HG02840 (cell line): ENCODE measurements around the gene SPAG6.
A peak's percentile ranks its signal among the peaks of the same experiment; 100 is the strongest.

Experiments used
- ATAC-seq: cut with Tn5 transposase; IDR thresholded peaks from one replicate; pipeline ENCODE4 v1.9.1; 2021; ENCODE audit warnings: mild to moderate bottlenecking, moderate library complexity, moderate number of reproducible peaks; ENCODE audit not compliant: unreplicated experiment, low FRiP score

The SPAG6 gene

DNA sequence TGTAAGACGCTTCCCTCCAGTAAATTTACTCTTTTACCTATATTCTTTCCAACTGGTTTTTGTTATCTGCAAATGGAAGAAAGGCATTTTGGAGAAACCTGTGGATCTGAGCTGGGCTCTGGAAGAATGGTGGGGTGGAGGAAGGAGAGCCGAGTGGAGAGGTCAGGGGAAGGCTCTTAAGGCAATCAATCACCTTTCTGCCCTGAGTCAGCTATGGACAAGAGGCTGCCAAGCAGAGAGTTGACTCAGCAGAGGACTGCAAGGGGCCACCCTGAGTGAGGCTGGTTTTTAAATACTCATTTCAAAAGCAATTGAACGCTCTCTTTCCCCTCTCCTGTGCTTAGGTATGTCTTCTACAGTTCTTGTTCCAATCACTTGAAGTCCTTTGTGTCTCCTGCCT is 81.8 kb downstream of the SPAG6 start:
- no peak for ATAC-seq

DNA sequence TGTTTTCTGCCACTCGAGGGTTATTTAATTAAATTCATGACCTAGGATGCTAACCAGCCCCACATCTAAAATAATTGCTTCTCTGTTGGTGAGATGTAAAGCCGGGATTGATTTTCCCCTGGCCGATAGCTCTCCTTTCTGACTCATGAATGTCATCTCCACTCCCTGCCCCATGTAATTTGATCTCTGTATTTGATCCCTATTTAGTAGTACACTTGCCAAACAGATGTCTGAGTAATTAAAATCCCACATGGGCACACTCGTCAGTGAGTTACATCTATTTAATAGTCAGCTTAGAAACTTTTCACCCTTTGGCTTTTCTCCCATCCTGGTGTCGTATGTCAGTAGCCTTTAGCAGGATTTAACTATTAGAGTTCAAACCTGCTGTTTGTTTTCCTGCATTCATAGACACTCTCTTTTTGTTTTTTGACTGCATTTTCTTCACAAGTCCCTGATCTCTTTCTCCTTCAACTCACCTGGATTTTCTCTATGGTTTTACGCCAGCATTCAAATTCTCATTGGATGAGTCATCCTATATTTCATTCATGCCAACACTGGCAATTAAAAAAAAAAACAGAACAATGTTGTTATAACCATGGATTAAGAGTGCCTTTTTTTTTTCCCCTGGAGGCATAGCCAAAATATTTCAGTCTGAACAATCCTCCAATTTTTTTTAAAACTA is 82.7 kb downstream of the SPAG6 start:
- no peak for ATAC-seq

DNA sequence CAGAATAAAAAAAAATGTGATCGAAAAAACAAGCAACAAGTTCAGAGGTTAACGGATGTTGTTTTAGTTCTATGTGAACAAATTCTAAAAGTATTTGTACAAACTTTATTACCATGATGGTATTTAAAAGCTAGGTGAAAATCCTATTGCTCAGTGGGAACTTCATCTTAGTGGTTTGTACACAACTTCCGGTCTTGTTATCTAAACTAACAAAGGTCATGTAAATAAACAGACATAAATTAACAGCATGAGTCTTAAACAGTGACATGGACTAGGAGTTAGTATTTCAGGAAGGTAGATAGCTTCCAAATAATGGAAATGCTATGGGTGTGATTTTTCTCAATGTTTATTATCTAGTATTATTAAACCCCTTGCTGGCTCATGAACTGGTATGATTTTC is 83.8 kb downstream of the SPAG6 start:
- ATAC-seq: no peak

DNA sequence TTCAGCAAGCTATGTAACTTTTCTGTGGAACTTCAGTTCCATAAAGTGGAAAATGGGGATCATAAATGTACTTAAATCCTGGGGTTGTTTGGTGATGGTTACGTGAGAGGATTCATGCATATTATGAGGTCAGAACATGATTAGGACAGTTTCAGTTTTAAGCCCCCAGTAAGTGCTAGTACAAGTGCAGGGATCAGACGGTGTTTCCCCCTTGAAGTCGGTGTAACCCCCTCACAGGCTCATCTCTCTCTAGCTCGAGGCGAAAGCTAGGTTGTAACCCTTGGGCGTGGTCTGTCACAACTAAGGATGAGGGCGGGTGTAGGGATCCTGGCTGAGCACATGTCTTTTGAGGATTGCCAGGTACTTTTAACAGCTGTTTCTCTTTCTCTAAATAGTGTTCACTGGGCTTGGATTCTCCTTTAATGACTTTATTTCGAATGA is 84.7 kb downstream of the SPAG6 start:
- ATAC-seq: no peak

DNA sequence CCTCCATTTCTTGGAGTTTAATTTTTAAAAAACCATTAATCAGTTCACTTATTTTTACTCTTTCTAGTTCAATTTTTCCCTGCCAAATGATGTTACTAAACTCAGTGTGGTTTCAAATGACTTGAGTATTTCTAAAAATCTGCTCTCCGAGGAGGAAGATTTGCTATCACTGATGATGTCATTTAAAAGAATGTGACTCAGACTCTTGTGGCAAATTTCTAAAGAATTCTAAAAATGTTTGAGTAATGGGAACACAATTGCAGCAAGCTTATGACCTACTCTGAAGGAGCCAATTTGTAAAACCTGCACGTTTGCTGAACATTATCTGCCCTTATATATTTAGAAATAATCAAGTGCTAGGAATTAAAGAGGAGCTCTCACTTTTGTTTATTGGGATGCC is 88.6 kb downstream of the SPAG6 start:
- ATAC-seq: no peak

DNA sequence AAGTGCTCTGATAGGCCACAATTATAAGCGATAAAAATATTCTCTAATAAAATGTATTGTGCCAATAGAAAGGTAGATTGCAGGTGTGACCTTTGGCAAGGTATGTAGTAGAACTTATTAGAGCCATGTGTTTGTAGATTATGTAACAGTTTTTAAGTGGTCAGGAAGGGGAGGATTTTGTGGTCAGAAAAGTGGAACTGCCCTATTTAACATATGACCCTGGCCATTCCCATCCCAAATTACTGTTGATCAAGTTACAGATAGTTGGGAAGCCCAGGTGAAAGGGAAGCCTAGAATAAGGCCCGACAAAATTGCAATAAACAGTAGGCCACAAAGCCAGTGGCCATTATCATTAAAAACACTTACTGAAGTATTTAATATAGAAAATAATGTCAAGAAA is 89.2 kb downstream of the SPAG6 start:
- ATAC-seq: no peak

DNA sequence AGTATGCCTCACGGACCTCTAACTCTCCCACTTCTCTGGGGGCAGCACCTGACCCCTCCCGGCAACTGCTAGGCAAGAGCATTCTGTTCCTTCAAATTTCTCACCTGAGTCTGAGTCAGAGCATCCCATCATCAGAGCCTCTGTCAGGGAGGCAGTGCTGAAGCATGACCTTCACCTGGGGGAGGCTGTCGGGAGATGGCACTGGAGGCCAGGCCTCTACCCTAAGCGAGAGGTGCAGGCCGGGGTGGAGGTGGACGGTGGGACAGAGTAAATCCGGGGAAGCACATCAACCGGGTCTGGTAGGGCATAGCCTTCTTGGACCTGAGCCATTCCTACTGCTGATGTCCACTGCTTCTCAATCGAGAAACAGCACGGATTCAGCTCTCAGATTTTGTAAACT is 90.4 kb downstream of the SPAG6 start:
- ATAC-seq: no peak

DNA sequence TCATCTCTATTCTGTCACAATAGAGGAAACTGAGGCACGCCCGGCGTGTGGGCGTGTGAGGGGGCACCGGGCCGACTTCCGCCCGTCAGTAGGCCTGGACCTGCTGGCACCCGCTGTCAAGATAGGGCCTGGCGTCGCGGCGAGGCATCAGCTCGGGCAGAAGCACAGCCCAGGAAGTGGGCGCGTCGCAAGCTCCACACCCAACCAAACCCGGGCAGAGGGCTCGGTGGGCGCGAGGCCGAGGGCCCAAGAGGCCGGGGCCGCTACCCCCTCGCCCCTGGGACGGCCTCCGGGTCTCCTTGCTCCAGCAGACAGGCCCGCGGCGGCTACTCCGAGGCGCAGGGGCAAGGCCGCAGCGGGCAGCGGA is 91.2 kb downstream of the SPAG6 start:
- ATAC-seq: peak; percentile 36

DNA sequence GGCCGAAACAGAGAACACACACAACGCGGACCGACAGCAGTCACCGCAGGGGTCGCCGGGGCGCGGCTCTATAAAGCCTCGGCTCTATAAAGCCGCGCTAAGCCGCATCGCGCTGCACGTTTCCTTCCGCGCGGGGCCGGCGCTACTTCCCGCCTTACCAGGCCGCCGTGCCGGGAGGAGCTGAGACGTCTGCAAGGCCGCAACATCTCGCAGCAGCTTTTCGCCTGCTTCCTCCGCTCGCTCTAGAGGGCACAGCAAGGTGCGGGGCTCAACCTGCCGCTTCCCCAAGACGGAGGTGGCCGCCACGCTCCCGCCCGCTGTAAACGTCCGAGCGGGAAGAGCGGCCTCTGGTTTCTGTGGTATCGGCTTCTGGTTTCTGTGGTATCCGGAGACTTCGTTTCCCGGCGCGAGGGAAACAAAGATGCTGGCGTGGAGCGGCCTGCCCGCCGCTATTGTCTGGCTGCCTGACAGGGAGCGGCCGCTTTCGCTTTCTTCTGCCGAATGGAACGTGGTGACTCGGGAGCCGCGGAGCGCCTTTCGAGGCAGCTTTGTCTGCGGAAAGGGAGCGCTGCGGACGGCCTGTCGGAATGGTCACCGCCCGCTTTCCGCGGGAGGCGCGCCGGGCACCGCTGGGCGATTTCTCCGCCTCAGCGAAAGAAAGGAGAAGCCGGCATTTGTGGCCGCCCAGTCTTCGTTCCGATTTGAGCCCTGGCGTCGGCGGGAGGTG is 91.8 kb downstream of the SPAG6 start:
- peak; percentile 66 for ATAC-seq

DNA sequence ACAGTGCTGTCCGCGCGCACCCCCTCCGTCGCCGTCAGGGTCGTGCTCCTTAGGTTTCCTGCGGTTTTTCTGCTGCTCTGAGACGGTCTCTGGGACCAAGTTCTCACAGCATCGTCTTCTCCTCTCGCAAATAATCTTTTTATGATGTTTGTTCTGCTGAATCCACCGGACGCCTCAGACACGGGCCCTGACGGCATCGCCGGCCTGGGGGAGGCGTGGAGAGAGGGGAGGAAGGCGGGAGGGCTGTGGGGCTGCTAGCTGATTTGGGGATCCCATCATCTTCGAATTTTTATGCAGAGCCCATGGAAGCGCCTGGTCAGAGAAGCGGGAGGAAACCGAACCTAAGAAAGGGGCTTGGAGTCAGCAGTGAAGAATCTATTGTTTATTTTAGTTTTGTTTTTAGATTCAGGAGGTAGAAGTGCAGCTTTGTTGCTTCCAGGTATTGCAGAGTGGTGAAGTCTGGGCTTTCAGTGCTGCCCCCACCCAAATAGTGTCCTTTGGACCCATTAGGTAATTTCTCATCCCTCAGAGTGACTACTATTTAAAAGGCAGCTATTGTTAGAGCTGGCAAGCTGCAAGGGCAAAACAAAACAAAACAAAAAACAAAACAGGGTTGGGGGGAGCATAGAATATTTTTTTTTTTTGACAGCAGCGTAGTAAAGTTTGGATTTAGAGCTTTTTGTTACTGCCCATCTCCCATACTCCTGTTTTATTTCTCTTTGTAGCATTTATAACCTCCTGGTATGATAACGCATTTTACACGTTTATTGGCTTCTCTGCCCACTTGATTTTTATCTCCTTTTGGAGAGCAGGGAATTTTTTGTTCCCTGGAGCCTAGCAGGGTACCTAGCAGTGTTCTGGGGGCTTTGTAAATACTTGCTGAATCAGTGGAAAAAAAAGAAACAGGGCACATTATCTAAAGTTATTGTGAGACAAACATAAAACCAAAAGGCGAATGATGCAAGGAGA is 92.6 kb downstream of the SPAG6 start:
- peak; percentile 15 for ATAC-seq

DNA sequence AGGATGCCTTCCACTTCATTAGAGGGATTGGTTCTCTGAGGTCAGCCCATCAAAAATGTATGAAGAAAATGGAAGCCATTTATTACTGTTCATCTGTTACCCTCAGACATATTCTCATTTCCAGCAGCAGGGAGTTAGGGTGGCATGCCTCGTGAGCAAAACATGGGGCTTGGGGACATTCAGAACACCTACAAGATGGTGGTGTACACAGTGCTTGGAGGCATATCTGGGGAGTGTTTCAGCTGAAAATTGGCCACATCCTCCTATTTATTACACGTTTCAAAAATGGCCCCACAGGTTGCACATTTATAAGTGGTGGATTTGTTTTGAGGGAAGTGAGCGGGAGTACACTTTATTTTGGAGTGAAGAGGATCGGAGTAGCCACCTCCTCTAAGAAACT is 93.4 kb downstream of the SPAG6 start:
- ATAC-seq: no peak

DNA sequence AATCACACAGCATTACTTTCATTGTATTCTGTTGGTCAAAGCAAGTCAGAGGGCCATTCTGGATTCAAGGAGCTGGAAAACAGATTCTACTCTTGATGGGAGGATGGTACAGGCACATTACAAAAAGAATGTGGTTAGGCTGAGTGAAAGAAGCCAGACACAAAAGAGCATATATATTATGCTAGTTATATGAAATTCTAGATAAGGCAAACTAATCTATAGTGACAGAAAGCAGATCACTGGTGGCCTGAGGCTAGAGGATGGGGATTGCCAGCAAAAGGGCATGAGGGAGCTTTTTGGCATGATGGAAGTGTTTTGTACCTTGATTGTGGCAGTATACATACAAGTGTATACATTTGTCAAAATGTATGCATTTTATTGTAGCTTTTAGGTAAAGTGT is 96.8 kb downstream of the SPAG6 start:
- ATAC-seq: no peak

DNA sequence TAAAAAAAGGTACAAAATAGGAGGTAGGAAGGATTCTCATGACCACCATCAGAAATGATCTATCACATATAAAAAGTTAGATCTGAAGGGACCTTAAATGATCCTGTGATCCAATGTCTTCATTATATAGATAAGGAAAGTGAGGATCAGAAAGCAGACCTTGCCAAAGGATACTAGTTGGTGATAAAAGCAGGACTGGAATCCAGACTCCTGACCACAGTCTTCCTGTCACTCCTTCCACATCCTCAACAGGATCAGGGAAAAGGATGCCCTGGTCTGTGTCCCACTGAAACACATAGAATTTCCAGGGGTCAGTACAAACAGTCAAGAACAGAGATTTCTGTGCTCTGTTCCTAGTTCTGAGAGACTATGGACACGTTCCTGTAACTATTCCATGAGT is 97.2 kb downstream of the SPAG6 start:
- ATAC-seq: no peak

DNA sequence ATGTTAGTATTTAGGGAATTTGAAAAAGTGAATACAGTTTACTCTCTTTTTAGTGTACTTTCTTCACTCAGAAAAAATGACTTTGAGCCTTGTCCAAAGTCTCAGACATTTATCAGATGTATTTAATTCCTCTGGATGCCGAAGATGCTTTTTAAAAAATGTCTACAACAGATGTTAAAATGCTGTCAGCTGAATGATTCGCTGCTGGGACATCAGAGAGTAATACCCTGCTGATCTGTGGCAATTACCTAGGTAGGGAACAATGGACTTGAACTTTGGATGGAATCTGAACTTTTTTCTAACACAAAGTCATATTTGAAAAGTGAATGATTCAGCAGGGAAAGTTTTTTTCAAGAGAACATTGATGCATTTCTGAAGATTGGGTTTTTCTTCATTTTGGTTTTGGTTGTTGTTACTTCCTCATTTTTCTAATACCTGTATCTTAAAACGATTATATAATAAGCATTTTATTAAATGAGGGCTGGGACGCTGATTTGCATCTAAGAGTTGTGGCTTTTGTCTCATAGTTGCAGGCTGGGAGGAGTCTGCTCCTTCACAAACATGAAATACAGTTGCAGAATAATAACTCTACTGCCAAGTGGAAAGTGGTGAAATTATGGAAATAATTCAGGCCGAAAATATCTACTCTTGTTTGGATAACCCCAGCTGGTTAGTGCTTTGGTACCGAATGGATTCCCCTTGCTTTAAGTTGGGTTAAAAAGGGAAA is 98.0 kb downstream of the SPAG6 start:
- no peak for ATAC-seq

DNA sequence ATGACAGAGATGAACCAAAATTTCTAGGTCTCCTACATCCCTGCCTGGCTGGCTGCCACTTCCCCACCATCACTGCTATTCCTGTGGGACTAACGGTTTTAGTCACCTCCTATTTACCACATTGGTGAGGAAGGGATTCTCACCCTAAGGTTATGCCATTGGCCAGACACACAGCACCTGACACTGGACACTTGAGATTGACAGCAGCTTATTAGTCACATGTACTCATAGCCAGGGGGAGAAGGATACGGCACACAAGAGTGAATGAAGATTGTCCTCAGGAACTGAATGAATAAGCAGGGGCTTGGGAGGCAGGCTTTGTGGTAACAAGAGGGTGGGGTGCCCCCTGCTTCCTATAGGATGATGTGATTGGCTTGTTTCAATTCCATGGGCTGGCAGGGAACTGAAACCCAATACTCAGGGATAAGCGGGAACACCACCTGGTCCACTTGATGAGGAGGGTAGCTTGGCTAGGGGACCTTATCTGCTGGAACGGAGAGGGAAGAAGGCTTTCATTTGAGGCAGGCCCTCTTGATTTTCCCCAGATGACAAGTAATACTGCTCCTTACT is 99.0 kb downstream of the SPAG6 start:
- ATAC-seq: no peak

DNA sequence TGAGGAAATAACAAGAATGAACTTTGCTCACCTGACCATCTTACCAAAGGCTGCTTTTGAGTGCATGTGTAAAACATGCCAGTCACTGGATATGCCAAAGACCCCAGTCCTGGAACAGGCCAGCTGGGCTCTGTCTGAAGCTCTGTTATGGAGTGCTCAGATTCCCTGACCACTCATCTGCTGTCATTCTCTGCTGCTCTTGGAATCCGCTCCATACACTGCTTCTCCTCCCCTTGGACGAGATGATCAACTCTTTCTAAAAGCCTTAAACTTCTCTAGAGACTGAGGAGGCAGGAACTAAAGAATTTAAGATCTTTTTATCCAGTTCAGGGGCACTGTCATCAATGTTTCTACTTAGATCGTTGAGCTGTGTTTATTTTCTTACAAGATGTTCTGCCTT is 100.2 kb downstream of the SPAG6 start:
- ATAC-seq: no peak

DNA sequence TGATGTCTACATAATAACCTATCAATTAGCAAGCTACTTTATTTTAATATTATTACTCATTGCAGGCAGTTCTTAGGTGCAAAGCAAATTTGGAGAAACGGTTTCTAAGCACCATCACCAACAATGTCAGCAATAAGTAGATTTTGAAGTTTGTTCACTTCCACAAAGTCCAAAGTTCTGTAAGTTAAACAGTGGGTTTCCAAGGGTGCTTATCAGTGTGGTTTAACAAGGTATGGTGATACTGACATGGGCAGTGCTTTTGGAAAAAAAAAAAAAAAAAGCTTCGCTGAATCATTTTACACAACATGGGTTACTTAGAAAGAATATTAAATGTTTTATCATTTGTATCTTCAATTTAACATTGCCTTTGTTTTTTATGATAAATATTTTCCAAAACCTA is 101.8 kb downstream of the SPAG6 start:
- ATAC-seq: no peak

DNA sequence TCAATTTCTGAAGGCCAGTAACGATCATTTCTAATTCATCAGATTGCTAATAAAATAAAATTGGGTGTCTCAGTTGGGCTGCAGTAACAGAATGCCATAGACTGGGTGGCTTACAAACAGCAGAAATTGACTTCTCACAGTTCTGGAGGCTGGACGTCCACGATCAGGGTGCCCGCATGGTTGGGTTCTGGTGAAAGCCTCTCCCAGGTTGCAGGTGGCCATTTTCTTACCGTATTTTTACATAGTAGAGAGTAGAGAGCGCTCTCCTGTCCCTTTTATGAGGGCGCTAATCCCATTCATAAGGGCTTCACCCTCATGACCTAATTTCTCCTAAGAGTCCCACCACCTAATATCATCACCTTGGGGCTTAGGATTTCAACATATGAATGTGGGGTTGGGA is 106.0 kb downstream of the SPAG6 start:
- no peak for ATAC-seq

DNA sequence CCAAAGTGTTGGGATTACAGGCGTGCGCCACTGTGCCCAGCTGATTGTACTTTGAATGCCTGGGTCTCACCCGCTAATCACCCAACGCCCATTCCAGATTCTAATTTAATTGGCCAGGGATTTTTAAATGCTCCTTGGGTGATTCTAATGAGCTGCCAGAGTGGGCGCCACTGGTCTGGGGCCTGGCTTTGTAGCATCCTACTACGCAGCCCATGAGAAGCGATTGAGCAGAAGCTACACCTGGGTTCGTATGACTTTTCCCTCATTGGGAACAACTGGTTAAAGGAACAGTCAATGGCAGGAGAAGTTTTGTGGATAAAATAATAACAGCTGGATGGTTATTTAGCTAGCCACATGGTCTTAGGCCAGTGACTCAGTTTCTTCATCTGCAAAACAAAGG is 108.0 kb downstream of the SPAG6 start:
- no peak for ATAC-seq

DNA sequence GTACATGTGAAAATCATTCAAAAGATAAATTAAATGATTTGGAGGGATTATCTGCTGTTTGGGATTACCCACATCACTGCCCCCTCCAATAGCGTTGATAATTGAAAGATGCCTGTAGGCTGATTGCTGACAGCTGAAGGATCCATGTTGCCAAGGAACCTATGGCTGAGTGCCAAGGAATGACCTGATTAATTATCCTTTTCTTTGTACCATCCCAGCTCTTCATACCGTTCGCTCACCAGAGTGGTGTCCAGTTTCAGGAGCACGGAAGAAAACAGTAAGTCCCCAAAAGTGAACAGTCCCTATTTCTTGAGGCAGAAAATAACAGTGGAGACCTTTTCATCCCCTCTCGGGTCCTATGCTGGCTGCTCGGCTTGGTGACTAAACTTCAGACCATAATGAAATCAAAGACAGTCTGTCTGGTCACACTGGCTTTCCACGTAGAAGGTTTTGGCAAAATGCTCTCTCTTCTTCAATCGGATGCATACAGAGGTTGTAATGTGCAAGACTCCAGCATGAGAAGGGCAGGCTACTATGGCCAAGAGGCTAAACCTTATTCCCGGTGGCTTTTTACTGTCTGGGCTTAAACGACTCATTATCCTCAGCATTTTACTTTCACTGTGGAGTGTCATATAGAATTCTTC is 108.8 kb downstream of the SPAG6 start:
- ATAC-seq: no peak
